Esophagus squamous epithelium (tissue), 4 donors: Measurements from ENCODE around the gene RAI14.

ENCODE experiments used
- CTCF ChIP-seq, 6 experiments: fragments of 450-650 bp in 4 of 6; fragments of 200-600 bp in 2 of 6; sonication (generic) in 2 of 6; IDR thresholded peaks; one replicate each; pipeline ENCODE4 v1.5.1; 2016 to 2019; ENCODE audit warnings: antibody characterized with exemption in 6 of 6, mild to moderate bottlenecking in 4 of 6, moderate library complexity in 4 of 6
- POLR2A ChIP-seq, 4 donors: fragments of 450-650 bp; IDR thresholded peaks; one replicate each; pipeline ENCODE4 v1.6.1; 2017; ENCODE audit warnings: antibody characterized with exemption in 4 of 4, mild to moderate bottlenecking in 4 of 4, moderate library complexity in 3 of 4

- TF ChIP-seq CTCF (IDR thresholded peaks at IDR 0.05) (no peak), POLR2A (IDR thresholded peaks at IDR 0.05) (no peak)
Observed at GRCh38 chr5:34685485-34686165, 29.5 kb downstream of the RAI14 start.
